ENCODE data around the gene KLHDC10. TPM values are rescaled to one million over a fixed set of nuclear protein-coding genes. Genes with fewer than 3 reads are reported as not detected.
A peak's percentile ranks its signal among the peaks of the same experiment; 100 is the strongest.

The KLHDC10 gene
- total and polyA plus RNA-seq, 2 of the 13 experiments (the other 11 are each of a cell fraction or from before 2014, with no cell fraction given): 11.9 to 21.6 TPM

- TF ChIP-seq ARID5B (CRISPR knock-in tag; IDR thresholded peaks at IDR 0.05) (peak; percentile 67; the same call in 1 of the 2 replicates), PAF1 (CRISPR knock-in tag; IDR thresholded peaks at IDR 0.05) (no peak), HMG20A (CRISPR knock-in tag; IDR thresholded peaks at IDR 0.05; ENCODE audit: borderline replicate concordance) (no peak), ZNF589 (CRISPR knock-in tag; conservative IDR thresholded peaks at IDR 0.05) (0 out of 2 replicates have a peak, but pooled peaks have one; percentile 53), SP4 (CRISPR knock-in tag; IDR thresholded peaks at IDR 0.05) (peak; percentile 78), ZNF496 (CRISPR knock-in tag; IDR thresholded peaks at IDR 0.05; ENCODE audit: insufficient replicate concordance) (no peak), SIX4 (CRISPR knock-in tag; IDR thresholded peaks at IDR 0.05) (0 out of 2 replicates have a peak, but pooled peaks have one; percentile 10), ZC3H13 (CRISPR knock-in tag; IDR thresholded peaks at IDR 0.05) (peak; percentile 53; the same call in 1 of the 2 replicates), RFXANK (CRISPR knock-in tag; IDR thresholded peaks at IDR 0.05) (peak; percentile 62; the same call in 1 of the 2 replicates), ZSCAN21 (CRISPR knock-in tag; IDR thresholded peaks at IDR 0.05; ENCODE audit: borderline replicate concordance) (no peak), SMYD3 (CRISPR knock-in tag; IDR thresholded peaks at IDR 0.05) (0 out of 2 replicates have a peak, but pooled peaks have one; percentile 31), GLI4 (CRISPR knock-in tag; IDR thresholded peaks at IDR 0.05; ENCODE audit: borderline replicate concordance) (no peak), SMARCE1 (IDR thresholded peaks at IDR 0.05; ENCODE audit: borderline replicate concordance) (no peak), SALL2 (CRISPR knock-in tag; IDR thresholded peaks at IDR 0.05) (no peak; the same call in 1 of the 2 replicates), RARA (CRISPR knock-in tag; IDR thresholded peaks at IDR 0.05) (peak; percentile 15; the same call in 1 of the 2 replicates), ZNF777 (CRISPR knock-in tag; IDR thresholded peaks at IDR 0.05) (no peak), ZNF704 (CRISPR knock-in tag; IDR thresholded peaks at IDR 0.05; ENCODE audit: borderline replicate concordance) (no peak), RBFOX2 (IDR thresholded peaks at IDR 0.05; ENCODE audit: low read depth, low read length) (peak; percentile 66), SSRP1 (CRISPR knock-in tag; IDR thresholded peaks at IDR 0.05) (no peak), ATRX (CRISPR knock-in tag; IDR thresholded peaks at IDR 0.05; ENCODE audit: borderline replicate concordance) (no peak), ZNF17 (CRISPR knock-in tag; IDR thresholded peaks at IDR 0.05) (no peak), DRAP1 (CRISPR knock-in tag; IDR thresholded peaks at IDR 0.05) (no peak)
These were observed at the start of gene KLHDC10 (continued) for GRCh38 chr7:130069978-130070860.
